Measurements from ENCODE around the gene DENND1C. TPM values are rescaled to one million over a fixed set of nuclear protein-coding genes. Genes with fewer than 3 reads are reported as not detected.

DENND1C gene
- total and polyA plus RNA-seq, 2 donors (not counting 1 experiment from before 2014, with no cell fraction given) = not detected

GRCh38 chr19:6521718-6522646 lies 40.4 kb upstream of the DENND1C start:
- peak in 1 of 2 donors; percentile 42 for DNase-seq (ENCODE audit: low read depth in 2 of 2)
- Histone ChIP-seq H4K20me1 (ENCODE audit: control insufficient read depth, extremely low read depth, insufficient read depth, low read length) (no peaks in the 10 kb centered on the region), H3K79me2 (ENCODE audit: control insufficient read depth, insufficient read depth, low read length) (no peaks in the 10 kb centered on the region), H3K9ac (ENCODE audit: insufficient read depth, low read length) (no peak overlapping the region), H3K4me3 (replicated peaks in 1 of 4; ENCODE audit: control extremely low read depth in 1 of 4, insufficient read depth in 1 of 4, low read depth in 3 of 4, low read length in 4 of 4) (no peak overlapping the region), H2AFZ (ENCODE audit: low read length) (no peak overlapping the region), H3K36me3 (ENCODE audit: control insufficient read depth, insufficient read depth, low read length) (no peaks in the 10 kb centered on the region), H3K4me2 (ENCODE audit: extremely low read depth, insufficient read depth, low read length) (no peak overlapping the region), H3K27ac (ENCODE audit: insufficient read depth, low read length) (no peak overlapping the region), H3K9me3 (ENCODE audit: control insufficient read depth, insufficient read depth, low read depth, low read length) (no peaks in the 10 kb centered on the region), H3K4me1 (ENCODE audit: control insufficient read depth, extremely low read depth, insufficient read depth, low read length) (no peaks in the 10 kb centered on the region), H3K27me3 (ENCODE audit: control insufficient read depth, insufficient read depth, low read length) (no peaks in the 10 kb centered on the region)
- TF ChIP-seq EZH2 (IDR thresholded peaks at IDR 0.05; ENCODE audit: low read length, missing control alignments) (no peak), CTCF (conservative IDR thresholded peaks at IDR 0.05 in 1 of 2, IDR thresholded peaks at IDR 0.05 in 1 of 2; ENCODE audit: low read depth in 1 of 2, low read length in 2 of 2) (no peak)

- Histone ChIP-seq H3K79me2 (ENCODE audit: control insufficient read depth, insufficient read depth, low read length) (no peaks in the 10 kb centered on the region), H4K20me1 (ENCODE audit: control insufficient read depth, extremely low read depth, insufficient read depth, low read length) (no peaks in the 10 kb centered on the region), H3K4me3 (replicated peaks in 1 of 4; ENCODE audit: control extremely low read depth in 1 of 4, insufficient read depth in 1 of 4, low read depth in 3 of 4, low read length in 4 of 4) (no peak overlapping the region), H3K4me1 (ENCODE audit: control insufficient read depth, extremely low read depth, insufficient read depth, low read length) (no peaks in the 10 kb centered on the region), H3K36me3 (ENCODE audit: control insufficient read depth, insufficient read depth, low read length) (no peaks in the 10 kb centered on the region), H2AFZ (ENCODE audit: low read length) (no peak overlapping the region), H3K9ac (ENCODE audit: insufficient read depth, low read length) (no peak overlapping the region), H3K27me3 (ENCODE audit: control insufficient read depth, insufficient read depth, low read length) (no peaks in the 10 kb centered on the region), H3K9me3 (ENCODE audit: control insufficient read depth, insufficient read depth, low read depth, low read length) (no peaks in the 10 kb centered on the region), H3K27ac (ENCODE audit: insufficient read depth, low read length) (no peak overlapping the region), H3K4me2 (ENCODE audit: extremely low read depth, insufficient read depth, low read length) (no peak overlapping the region)
- no peak for TF ChIP-seq EZH2 (IDR thresholded peaks at IDR 0.05; ENCODE audit: low read length, missing control alignments)
- TF ChIP-seq CTCF (conservative IDR thresholded peaks at IDR 0.05 in 1 of 2, IDR thresholded peaks at IDR 0.05 in 1 of 2; ENCODE audit: low read depth in 1 of 2, low read length in 2 of 2) = no peak
- peak; percentile 74 to 81 for DNase-seq (ENCODE audit: low read depth in 2 of 2)
These were observed 37.7 kb upstream of the DENND1C start for GRCh38 chr19:6519289-6519688.

GRCh38 chr19:6518145-6518911 lies 36.7 kb upstream of the DENND1C start:
- no peak overlapping the region for H3K4me2 ChIP-seq (ENCODE audit: extremely low read depth, insufficient read depth, low read length)
- H3K9ac ChIP-seq (ENCODE audit: insufficient read depth, low read length) = no peak overlapping the region
- no peak for DNase-seq (ENCODE audit: low read depth in 2 of 2)
- no peak overlapping the region for H2AFZ ChIP-seq (ENCODE audit: low read length)
- no peaks in the 10 kb centered on the region for H3K4me1 ChIP-seq (ENCODE audit: control insufficient read depth, extremely low read depth, insufficient read depth, low read length)
- no peak overlapping the region for H3K4me3 ChIP-seq (replicated peaks in 1 of 4; ENCODE audit: control extremely low read depth in 1 of 4, insufficient read depth in 1 of 4, low read depth in 3 of 4, low read length in 4 of 4)
- H3K27ac ChIP-seq (ENCODE audit: insufficient read depth, low read length) = no peak overlapping the region
- TF ChIP-seq EZH2 (IDR thresholded peaks at IDR 0.05; ENCODE audit: low read length, missing control alignments) (no peak), CTCF (conservative IDR thresholded peaks at IDR 0.05 in 1 of 2, IDR thresholded peaks at IDR 0.05 in 1 of 2; ENCODE audit: low read depth in 1 of 2, low read length in 2 of 2) (no peak)
- no peaks in the 10 kb centered on the region for H4K20me1 ChIP-seq (ENCODE audit: control insufficient read depth, extremely low read depth, insufficient read depth, low read length)
- no peaks in the 10 kb centered on the region for H3K9me3 ChIP-seq (ENCODE audit: control insufficient read depth, insufficient read depth, low read depth, low read length)
- no peaks in the 10 kb centered on the region for H3K27me3 ChIP-seq (ENCODE audit: control insufficient read depth, insufficient read depth, low read length)
- no peaks in the 10 kb centered on the region for H3K36me3 ChIP-seq (ENCODE audit: control insufficient read depth, insufficient read depth, low read length)
- no peaks in the 10 kb centered on the region for H3K79me2 ChIP-seq (ENCODE audit: control insufficient read depth, insufficient read depth, low read length)
